VCaP (cell line): ENCODE data around the gene ADGRV1.
A peak's percentile ranks its signal among the peaks of the same experiment; 100 is the strongest.

Experiments
- H3K27ac ChIP-seq: fragments of 450-650 bp; 2 replicates; pipeline ENCODE4 v1.5.1; 2017
- CTCF ChIP-seq: fragments of 450-650 bp; conservative IDR thresholded peaks from 2 replicates; pipeline ENCODE4 v1.5.1; 2017; ENCODE audit warnings: mild to moderate bottlenecking, moderate library complexity

Gene ADGRV1

GRCh38 chr5:91025956-91026355, 467.4 kb downstream of the ADGRV1 start:
- TF ChIP-seq CTCF = no peak
- peak overlapping the region; percentile 91 for H3K27ac ChIP-seq

GRCh38 chr5:91026466-91026865, 467.9 kb downstream of the ADGRV1 start:
- peak overlapping the region; percentile 91 for H3K27ac ChIP-seq

DNA sequence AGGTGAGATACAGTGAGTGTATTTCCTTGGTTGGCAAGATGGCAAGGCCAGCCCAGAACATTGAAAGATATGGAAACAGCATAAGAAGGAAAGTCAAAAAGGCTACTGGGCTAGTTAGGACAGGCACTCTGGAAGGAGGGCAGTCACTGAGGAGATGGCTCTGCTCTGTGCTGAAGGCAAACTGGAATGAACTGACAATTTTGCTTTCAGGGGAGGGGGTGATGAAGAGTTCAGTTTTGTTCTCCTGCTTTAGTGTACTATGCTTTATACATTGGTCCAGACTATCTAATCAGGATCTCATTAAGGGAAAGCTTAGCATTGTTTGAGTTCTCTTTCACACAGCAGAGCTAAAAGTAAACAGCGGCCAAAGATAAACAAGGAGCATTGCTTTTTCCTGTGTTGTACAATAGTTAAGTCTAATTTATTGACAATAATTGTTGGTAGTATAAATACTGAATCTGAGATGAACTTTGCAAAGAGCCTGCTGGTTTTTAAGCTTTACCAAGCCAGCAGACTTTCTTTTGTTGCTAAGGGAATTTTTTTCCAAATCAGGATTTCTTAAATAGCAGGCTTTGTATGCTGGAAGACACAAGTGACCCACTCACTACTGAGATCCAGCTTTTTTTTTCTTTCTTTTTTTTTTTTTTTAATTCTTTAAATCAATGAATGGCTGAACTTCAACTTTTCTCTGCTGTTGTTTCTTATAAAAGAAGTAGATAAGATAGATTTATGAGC, 469.0 kb downstream of the ADGRV1 start:
- no peak for TF ChIP-seq CTCF
- H3K27ac ChIP-seq = peak overlapping the region; percentile 91

More at GRCh38 chr5:91026466-91026865, 467.9 kb downstream of the ADGRV1 start:
- TF ChIP-seq CTCF = no peak

GRCh38 chr5:91028499-91028956, 469.9 kb downstream of the ADGRV1 start:
- no peak for TF ChIP-seq CTCF
- H3K27ac ChIP-seq = peak overlapping the region; percentile 91

- H3K27ac ChIP-seq = peak overlapping the region; percentile 16; the same call in 1 of the 2 replicates
- no peak for TF ChIP-seq CTCF
These were observed 472.2 kb downstream of the ADGRV1 start for GRCh38 chr5:91030521-91031401.

GRCh38 chr5:91031402-91031752, 472.8 kb downstream of the ADGRV1 start:
- H3K27ac ChIP-seq = peak overlapping the region; percentile 16; the same call in 1 of the 2 replicates
- TF ChIP-seq CTCF = no peak

DNA sequence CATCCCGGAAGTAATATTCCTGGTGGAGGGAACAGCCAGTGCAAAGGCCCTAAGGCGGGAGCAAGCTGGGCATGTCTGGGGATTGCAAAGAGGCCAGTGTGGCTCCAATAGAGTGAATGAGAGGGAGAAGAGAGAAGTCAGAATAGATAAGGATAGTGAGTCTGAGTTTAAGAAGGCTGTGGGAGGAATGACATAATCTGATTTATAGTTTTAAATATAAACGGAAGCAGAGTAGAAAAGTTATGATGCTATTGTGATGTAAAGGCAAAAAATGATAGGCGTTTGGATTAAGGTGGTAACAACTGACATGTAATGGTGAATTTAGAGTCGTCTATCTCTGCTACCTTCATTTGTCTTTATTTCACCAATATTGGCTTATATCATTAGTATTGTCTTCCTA, 473.5 kb downstream of the ADGRV1 start:
- TF ChIP-seq CTCF = no peak
- H3K27ac ChIP-seq = no peak overlapping the region
